Stomach smooth muscle (tissue), 2 donors: ENCODE results near the gene GSG1L.
"Not testable (repeated sequence)": the region's sequence is repeated elsewhere in the genome, so short reads cannot be mapped to it uniquely, and the experiment has no call there.

ENCODE experiments used
- H3K27ac ChIP-seq: one replicate; pipeline ENCODE4 v1.7.0; 2013; ENCODE audit warnings: mild to moderate bottlenecking, low read length, inconsistent platforms
- H3K27me3 ChIP-seq, 2 donors: one replicate each; pipeline ENCODE4 v1.7.0; 2013; ENCODE audit warnings: low read length in 2 of 2; ENCODE audit not compliant: insufficient read depth in 2 of 2, control insufficient read depth in 1 of 2
- H3K36me3 ChIP-seq, 2 donors: one replicate each; pipeline ENCODE4 v1.7.0; 2013; ENCODE audit warnings: low read length in 2 of 2; ENCODE audit not compliant: control insufficient read depth in 2 of 2, insufficient read depth in 2 of 2
- H3K4me1 ChIP-seq: one replicate; pipeline ENCODE4 v1.7.0; 2013; ENCODE audit warnings: low read length; ENCODE audit not compliant: control insufficient read depth, insufficient read depth
- H3K4me3 ChIP-seq, 2 donors: one replicate each; pipeline ENCODE4 v1.7.0; 2013; ENCODE audit warnings: low read length in 2 of 2
- H3K9ac ChIP-seq, 2 donors: one replicate each; pipeline ENCODE4 v1.7.0; 2013; ENCODE audit warnings: low read length in 2 of 2, mild to moderate bottlenecking in 1 of 2
- H3K9me3 ChIP-seq, 2 donors: one replicate each; pipeline ENCODE4 v1.7.0; 2013; ENCODE audit warnings: low read length in 2 of 2; ENCODE audit not compliant: control insufficient read depth in 2 of 2
- donor health status: healthy.
- donor health status: Pancreatic carcinoma.

The GSG1L gene

GRCh38 chr16:27979668-27980067, 83.8 kb downstream of the GSG1L start:
- H3K36me3 ChIP-seq, H3K4me3 ChIP-seq, H3K27me3 ChIP-seq, H3K9ac ChIP-seq, H3K4me1 ChIP-seq, H3K27ac ChIP-seq: not testable (repeated sequence)
- peaks cover 0 to 10% of the 10 kb centered on the region in 2 donors for H3K9me3 ChIP-seq

GRCh38 chr16:27978876-27979275, 84.6 kb downstream of the GSG1L start:
- no peaks in the 10 kb centered on the region for H3K4me1 ChIP-seq
- peaks cover 0 to 2% of the 10 kb centered on the region in 2 donors for H3K27me3 ChIP-seq
- no peak overlapping the region for H3K4me3 ChIP-seq
- H3K9me3 ChIP-seq: peaks cover 0 to 7% of the 10 kb centered on the region in 2 donors
- no peak overlapping the region for H3K27ac ChIP-seq
- no peaks in the 10 kb centered on the region for H3K36me3 ChIP-seq
- no peak overlapping the region for H3K9ac ChIP-seq

- Histone ChIP-seq H3K4me3 (no peak overlapping the region), H3K27ac (no peak overlapping the region), H3K27me3 (peaks cover 0 to 2% of the 10 kb centered on the region in 2 donors), H3K9me3 (peaks cover 0 to 7% of the 10 kb centered on the region in 2 donors), H3K4me1 (no peaks in the 10 kb centered on the region), H3K9ac (no peak overlapping the region), H3K36me3 (no peaks in the 10 kb centered on the region)
Observed at GRCh38 chr16:27977966-27978365, 85.5 kb downstream of the GSG1L start.

- no peaks in the 10 kb centered on the region for H3K4me1 ChIP-seq
- H3K9me3 ChIP-seq: peaks cover 0 to 4% of the 10 kb centered on the region in 2 donors
- no peak overlapping the region for H3K9ac ChIP-seq
- H3K36me3 ChIP-seq: no peaks in the 10 kb centered on the region
- no peak overlapping the region for H3K4me3 ChIP-seq
- H3K27me3 ChIP-seq: peaks cover 0 to 2% of the 10 kb centered on the region in 2 donors
- H3K27ac ChIP-seq: no peak overlapping the region
Observed at GRCh38 chr16:27976990-27977389, 86.5 kb downstream of the GSG1L start.

GRCh38 chr16:27974896-27975540, 88.5 kb downstream of the GSG1L start:
- H3K9me3 ChIP-seq: peaks cover 0 to 3% of the 10 kb centered on the region in 2 donors
- no peaks in the 10 kb centered on the region for H3K36me3 ChIP-seq
- H3K27ac ChIP-seq: no peak overlapping the region
- H3K4me3 ChIP-seq: no peak overlapping the region
- H3K4me1 ChIP-seq: no peaks in the 10 kb centered on the region
- peaks cover 0 to 2% of the 10 kb centered on the region in 2 donors for H3K27me3 ChIP-seq
- H3K9ac ChIP-seq: no peak overlapping the region

- no peak overlapping the region for H3K27ac ChIP-seq
- H3K36me3 ChIP-seq: no peaks in the 10 kb centered on the region
- H3K27me3 ChIP-seq: peaks cover 0 to 2% of the 10 kb centered on the region in 2 donors
- H3K9ac ChIP-seq: no peak overlapping the region
- no peaks in the 10 kb centered on the region for H3K4me1 ChIP-seq
- H3K4me3 ChIP-seq: no peak overlapping the region
- peaks cover 0 to 3% of the 10 kb centered on the region in 2 donors for H3K9me3 ChIP-seq
Observed at GRCh38 chr16:27973678-27974077, 89.8 kb downstream of the GSG1L start.

- Histone ChIP-seq H3K27me3 (peaks cover 0 to 2% of the 10 kb centered on the region in 2 donors), H3K9me3 (peaks cover 0 to 3% of the 10 kb centered on the region in 2 donors), H3K36me3 (no peaks in the 10 kb centered on the region), H3K4me3 (no peak overlapping the region), H3K27ac (no peak overlapping the region), H3K9ac (no peak overlapping the region), H3K4me1 (no peaks in the 10 kb centered on the region)
Observed at GRCh38 chr16:27972500-27972899, 91.0 kb downstream of the GSG1L start.

GRCh38 chr16:27969574-27969973, 93.9 kb downstream of the GSG1L start:
- Histone ChIP-seq H3K27ac (no peak overlapping the region), H3K9me3 (no peaks in the 10 kb centered on the region)

GRCh38 chr16:27967169-27967568, 96.3 kb downstream of the GSG1L start:
- H3K4me1 ChIP-seq: no peaks in the 10 kb centered on the region
- no peaks in the 10 kb centered on the region for H3K36me3 ChIP-seq
- peaks cover under 1 to 5% of the 10 kb centered on the region in 2 donors for H3K9me3 ChIP-seq
- no peak overlapping the region for H3K9ac ChIP-seq
- no peaks in the 10 kb centered on the region for H3K27me3 ChIP-seq
- H3K4me3 ChIP-seq: no peak overlapping the region
- H3K27ac ChIP-seq: no peak overlapping the region

More at GRCh38 chr16:27969574-27969973, 93.9 kb downstream of the GSG1L start:
- Histone ChIP-seq H3K36me3 (no peaks in the 10 kb centered on the region), H3K27me3 (no peaks in the 10 kb centered on the region), H3K4me1 (no peaks in the 10 kb centered on the region), H3K9ac (no peak overlapping the region), H3K4me3 (no peak overlapping the region)

GRCh38 chr16:27966756-27967155, 96.8 kb downstream of the GSG1L start:
- Histone ChIP-seq H3K9me3 (peaks cover 3 to 8% of the 10 kb centered on the region in 2 donors), H3K4me1 (no peaks in the 10 kb centered on the region), H3K27me3 (no peaks in the 10 kb centered on the region), H3K27ac (no peak overlapping the region), H3K9ac (no peak overlapping the region), H3K36me3 (no peaks in the 10 kb centered on the region), H3K4me3 (no peak overlapping the region)

- Histone ChIP-seq H3K9me3 (peaks cover 3 to 8% of the 10 kb centered on the region in 2 donors), H3K27ac (no peak overlapping the region), H3K36me3 (no peaks in the 10 kb centered on the region), H3K27me3 (no peaks in the 10 kb centered on the region), H3K4me3 (no peak overlapping the region), H3K9ac (no peak overlapping the region), H3K4me1 (no peaks in the 10 kb centered on the region)
Observed at GRCh38 chr16:27965801-27966200, 97.7 kb downstream of the GSG1L start.
